GM12878 (cell line): ENCODE measurements around the gene DHRS7C. TPM values are rescaled to one million over a fixed set of nuclear protein-coding genes. Genes with fewer than 3 reads are reported as not detected.

Experiments
- ETV6 ChIP-seq, 2 experiments: fragments of 450-650 bp in 1 of 2; IDR thresholded peaks in 1 of 2; conservative IDR thresholded peaks in 1 of 2; 2 replicates each; pipeline ENCODE4 v1.6.1; 2014; ENCODE audit warnings: antibody characterized with exemption in 1 of 2, borderline replicate concordance in 1 of 2, low read depth in 1 of 2, mild to moderate bottlenecking in 1 of 2, moderate library complexity in 1 of 2
- HSF1 ChIP-seq: fragments of 150-350 bp; IDR thresholded peaks from 2 replicates; pipeline ENCODE4 v1.6.1; 2014; ENCODE audit warnings: mild to moderate bottlenecking, low read depth, low read length
- POU2F2 ChIP-seq: IDR thresholded peaks from 3 replicates; pipeline ENCODE4 v1.6.1; 2011; ENCODE audit warnings: low read depth, mild to moderate bottlenecking, low read length, borderline replicate concordance
- ZBTB40 ChIP-seq: fragments of 450-650 bp; IDR thresholded peaks from 2 replicates; pipeline ENCODE4 v1.6.1; 2016; ENCODE audit warnings: mild to moderate bottlenecking, moderate library complexity, borderline replicate concordance
- ZNF207 ChIP-seq: fragments of 450-650 bp; IDR thresholded peaks from 2 replicates; pipeline ENCODE4 v1.6.1; 2014; ENCODE audit warnings: antibody characterized with exemption, mild to moderate bottlenecking, borderline replicate concordance
- polyA plus RNA-seq, 11 experiments: library from polyadenylated mRNA; depleted of rRNA in 4 of 11; unstranded in 6 of 11; stranded (reverse) in 5 of 11; fragments of >200 nt; fragmentation: Nextera tagmentation in 4 of 11; fragmentation: Illumina TruSeq in 1 of 11; extraction: Ambion mirVana in 4 of 11; extraction: Trizol in 1 of 11; gene quantifications; 1 replicate in 1 of 11; 2 replicates in 10 of 11; pipeline versions ENCODE4 v1.2.1 to v1.2.3, GENCODE V29; 2011 to 2016; ENCODE audit warnings: inconsistent platforms in 2 of 11, missing spikeins in 2 of 11, low read depth in 1 of 11
- total RNA-seq, 4 experiments: library from RNA; depleted of rRNA in 3 of 4; stranded (reverse); fragments of >200 nt in 3 of 4; fragmentation: Illumina TruSeq in 1 of 4; extraction: Trizol in 1 of 4; gene quantifications; 2 replicates each; pipeline versions ENCODE4 v1.2.1 to v1.2.3, GENCODE V29; 2013 to 2021
- TF ChIP-seq, protein P1 (sequence below), 3 experiments: IDR thresholded peaks in 2 of 3; conservative IDR thresholded peaks in 1 of 3; 2 replicates each; pipeline ENCODE4 v1.5.1; 2011; ENCODE audit warnings: low read depth in 3 of 3, low read length in 3 of 3, mild to moderate bottlenecking in 3 of 3, control low read depth in 2 of 3, moderate library complexity in 2 of 3, inconsistent platforms in 1 of 3, mixed read lengths in 1 of 3; ENCODE audit not compliant: control insufficient read depth in 2 of 3, insufficient read depth in 1 of 3; ENCODE audit errors: extremely low read depth in 1 of 3

The DHRS7C gene
- total and polyA plus RNA-seq, 10 of the 15 experiments (the other 5 are each of a cell fraction or from before 2014, with no cell fraction given): not detected

DNA sequence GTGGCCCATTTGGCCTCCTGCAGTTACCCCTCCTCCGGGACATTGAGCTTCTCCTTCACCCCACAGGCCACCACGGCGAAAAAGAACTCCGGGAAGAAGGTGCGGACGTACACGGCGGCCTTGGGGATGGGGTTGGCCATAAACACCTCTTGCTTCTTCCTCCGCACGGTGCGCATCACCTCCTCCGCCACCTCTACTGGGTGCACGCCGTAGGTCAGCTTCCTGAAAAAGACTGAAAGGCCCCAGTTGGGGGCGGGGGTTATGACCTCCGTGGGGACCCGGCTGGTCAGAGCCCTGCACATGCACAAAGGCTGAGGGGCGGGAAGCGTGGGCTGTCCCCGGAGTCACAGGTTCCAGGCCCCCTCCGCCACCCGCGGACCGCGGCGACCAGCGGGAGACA lies 19.9 kb downstream of the DHRS7C start (continued):
- TF ChIP-seq ZBTB40 (no peak), POU2F2 (no peak), HSF1 (no peak), ZNF207 (no peak), ETV6 (conservative IDR thresholded peaks at IDR 0.05 in 1 of 2, IDR thresholded peaks at IDR 0.05 in 1 of 2; ENCODE audit: borderline replicate concordance in 1 of 2, low read depth in 1 of 2) (no peak)
- TF ChIP-seq, protein P1, sequence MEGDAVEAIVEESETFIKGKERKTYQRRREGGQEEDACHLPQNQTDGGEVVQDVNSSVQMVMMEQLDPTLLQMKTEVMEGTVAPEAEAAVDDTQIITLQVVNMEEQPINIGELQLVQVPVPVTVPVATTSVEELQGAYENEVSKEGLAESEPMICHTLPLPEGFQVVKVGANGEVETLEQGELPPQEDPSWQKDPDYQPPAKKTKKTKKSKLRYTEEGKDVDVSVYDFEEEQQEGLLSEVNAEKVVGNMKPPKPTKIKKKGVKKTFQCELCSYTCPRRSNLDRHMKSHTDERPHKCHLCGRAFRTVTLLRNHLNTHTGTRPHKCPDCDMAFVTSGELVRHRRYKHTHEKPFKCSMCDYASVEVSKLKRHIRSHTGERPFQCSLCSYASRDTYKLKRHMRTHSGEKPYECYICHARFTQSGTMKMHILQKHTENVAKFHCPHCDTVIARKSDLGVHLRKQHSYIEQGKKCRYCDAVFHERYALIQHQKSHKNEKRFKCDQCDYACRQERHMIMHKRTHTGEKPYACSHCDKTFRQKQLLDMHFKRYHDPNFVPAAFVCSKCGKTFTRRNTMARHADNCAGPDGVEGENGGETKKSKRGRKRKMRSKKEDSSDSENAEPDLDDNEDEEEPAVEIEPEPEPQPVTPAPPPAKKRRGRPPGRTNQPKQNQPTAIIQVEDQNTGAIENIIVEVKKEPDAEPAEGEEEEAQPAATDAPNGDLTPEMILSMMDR (IDR thresholded peaks at IDR 0.05 in 2 of 3, conservative IDR thresholded peaks at IDR 0.05 in 1 of 3; ENCODE audit: control insufficient read depth in 2 of 3, extremely low read depth in 1 of 3, insufficient read depth in 1 of 3, low read depth in 3 of 3, low read length in 3 of 3): no peak
